Measurements from ENCODE around the gene ZBP1.

The ZBP1 gene

GRCh38 chr20:57657535-57658446 lies 37.6 kb upstream of the ZBP1 start:
- no peak for TF ChIP-seq CTCF (IDR thresholded peaks at IDR 0.05; ENCODE audit: low read depth, low read length)
- DNase-seq (ENCODE audit: extremely low read depth, low read depth) = no peak

DNA sequence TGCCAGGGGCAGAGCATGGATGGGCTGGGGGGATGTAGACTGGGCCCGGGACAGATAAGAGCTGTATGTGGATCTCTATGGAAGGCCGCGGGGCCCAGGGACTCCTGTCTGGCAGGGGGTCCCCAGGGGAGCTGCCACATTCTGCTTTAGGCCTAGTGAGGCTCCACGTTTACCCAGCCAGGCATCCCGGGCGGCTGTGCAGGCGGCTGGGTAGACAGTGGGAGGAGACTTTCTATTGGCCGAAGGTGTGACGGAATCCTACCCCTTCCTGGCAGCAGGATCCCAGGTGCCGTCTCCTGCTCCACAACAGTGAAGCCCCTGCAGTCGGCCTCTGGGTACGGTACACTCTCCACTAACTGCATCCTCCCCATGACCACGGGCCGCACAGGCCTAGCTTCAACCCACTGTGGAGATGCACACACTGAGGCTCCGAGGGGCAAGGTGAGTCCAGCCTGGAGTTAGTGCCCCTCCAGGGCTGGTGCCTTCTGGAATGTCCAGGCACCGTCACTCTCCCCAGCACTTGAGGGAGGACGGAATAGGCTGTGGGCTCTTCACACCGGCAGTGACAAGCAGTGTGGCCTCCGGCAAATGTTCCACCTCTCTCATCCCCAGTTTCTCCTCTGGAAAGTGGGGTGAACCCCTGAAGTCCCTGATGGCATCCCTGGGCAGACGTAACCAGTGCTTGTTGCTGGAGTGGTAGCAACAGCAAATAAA lies 36.8 kb upstream of the ZBP1 start:
- no peak for DNase-seq (ENCODE audit: extremely low read depth, low read depth)
- no peak for TF ChIP-seq CTCF (IDR thresholded peaks at IDR 0.05; ENCODE audit: low read depth, low read length)

GRCh38 chr20:57656252-57656820 lies 36.1 kb upstream of the ZBP1 start:
- no peak for TF ChIP-seq CTCF (IDR thresholded peaks at IDR 0.05; ENCODE audit: low read depth, low read length)
- no peak for DNase-seq (ENCODE audit: extremely low read depth, low read depth)

- no peak for TF ChIP-seq CTCF (IDR thresholded peaks at IDR 0.05; ENCODE audit: low read depth, low read length)
- DNase-seq (ENCODE audit: extremely low read depth, low read depth) = no peak
These were observed 35.6 kb upstream of the ZBP1 start for GRCh38 chr20:57655809-57656155.

DNA sequence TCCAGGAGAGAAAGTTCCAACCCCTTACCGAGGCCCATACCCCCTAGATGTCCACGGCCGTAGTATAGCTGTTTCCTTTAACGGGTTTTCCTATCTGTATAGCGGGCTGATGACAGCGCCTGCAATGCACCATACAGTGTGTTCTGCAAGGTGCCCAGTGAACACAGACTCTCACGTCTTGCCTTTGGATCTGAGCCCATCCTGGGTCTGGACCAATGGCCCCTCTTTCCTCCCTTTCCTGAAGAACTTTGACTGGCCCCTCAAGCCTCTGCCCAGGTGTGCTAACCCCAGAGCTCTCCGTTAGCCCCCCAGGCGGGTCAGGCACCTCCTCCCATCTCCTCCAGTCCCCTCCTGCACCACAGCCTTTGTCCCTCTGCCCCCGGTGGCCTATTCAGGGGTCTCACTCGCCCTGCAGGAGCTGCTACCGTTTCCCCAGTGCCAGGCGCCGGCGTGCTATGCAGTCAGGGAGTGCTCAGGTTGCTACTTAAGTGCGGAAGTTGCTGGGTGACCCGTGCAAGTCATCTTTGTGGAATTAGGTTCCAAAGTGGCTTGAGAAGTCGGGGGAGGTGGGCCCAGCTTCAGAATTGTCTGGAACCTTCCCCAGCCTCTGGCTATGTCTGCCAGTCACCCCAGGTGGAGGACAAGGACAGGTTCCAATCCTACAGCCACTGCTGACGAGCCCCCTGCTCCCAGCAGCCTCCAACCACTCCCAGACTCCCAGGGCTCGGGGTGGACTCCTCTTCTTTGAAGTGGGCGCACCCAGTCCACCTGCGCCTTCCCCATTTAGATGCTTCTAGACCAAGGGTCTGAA lies 35.0 kb upstream of the ZBP1 start:
- no peak for DNase-seq (ENCODE audit: extremely low read depth, low read depth)

DNA sequence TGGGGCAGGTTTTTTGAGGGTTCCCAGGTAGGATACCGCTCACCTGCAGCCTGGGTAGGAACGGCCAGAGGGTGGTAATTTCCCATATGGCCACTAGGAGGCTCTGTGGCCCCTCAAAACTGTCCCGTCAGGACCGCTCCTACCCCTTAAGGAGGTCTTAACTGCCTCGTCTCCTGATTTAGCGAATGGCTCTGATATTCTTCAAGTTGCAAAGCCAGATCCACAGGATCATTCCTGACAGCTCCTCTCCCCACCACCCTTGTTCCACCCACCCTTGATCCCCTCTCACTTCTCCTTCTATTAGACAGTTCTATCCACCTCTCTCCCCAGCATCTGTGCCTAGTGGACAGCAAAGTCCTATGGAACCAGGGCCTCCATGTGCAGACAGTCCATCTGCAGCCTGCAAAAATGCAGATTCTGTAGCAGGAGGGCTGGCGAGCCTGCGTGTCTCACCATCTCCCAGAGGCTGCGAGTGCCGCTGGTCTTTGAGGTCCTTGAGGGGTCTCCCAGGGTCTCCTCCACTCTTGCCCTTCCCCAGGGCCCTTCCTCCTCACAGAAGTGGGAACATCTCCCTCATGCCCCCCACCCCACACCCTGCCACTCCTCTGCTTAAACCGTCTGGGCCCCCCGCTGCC lies 34.3 kb upstream of the ZBP1 start:
- peak; percentile 88 for TF ChIP-seq CTCF (IDR thresholded peaks at IDR 0.05; ENCODE audit: low read depth, low read length)
- DNase-seq (ENCODE audit: extremely low read depth, low read depth) = peak; percentile 25

More for the DNA sequence above, 35.0 kb upstream of the ZBP1 start:
- no peak for TF ChIP-seq CTCF (IDR thresholded peaks at IDR 0.05; ENCODE audit: low read depth, low read length)
